ENCODE data around the gene STOML2. TPM values are rescaled to one million over a fixed set of nuclear protein-coding genes. Genes with fewer than 3 reads are reported as not detected.
A peak's percentile ranks its signal among the peaks of the same experiment; 100 is the strongest.

The STOML2 gene
- total RNA-seq, 2 experiments from 2014 or later = 162 TPM

- Mint-ChIP-seq H3K9me3 (no peaks in the 10 kb centered on the region), H3K27ac (peak overlapping the region; percentile 91), H3K4me1 (ENCODE audit: low read depth) (peaks cover 45% of the 10 kb centered on the region), H3K27me3 (no peaks in the 10 kb centered on the region), H3K36me3 (no peaks in the 10 kb centered on the region), H3K4me3 (peak overlapping the region; percentile 81)
- ChIA-PET POLR2A (interaction anchor here (1.0 to 6.6 kb wide), 4 partner anchors 11 to 43 kb away, joined by 3 to 37 read pairs (median 10); partner anchors contain the start of genes PIGO, STOML2 and VCP), CTCF (interaction anchor here (0.6 to 4.9 kb wide), 13 partner anchors 9 to 767 kb away, joined by 3 to 60 read pairs (median 4); partner anchors contain the start of genes PIGO and STOML2)
- intact Hi-C loops (cut with micrococcal nuclease) = loop anchor here (1.0 to 5.0 kb wide), 9 partner anchors 12 to 702 kb away; partner anchors contain the start of genes CREB3, HINT2, STOML2 and TLN1
- peak; percentile 64 for DNase-seq
These were observed 12.1 kb upstream of the STOML2 start for GRCh38 chr9:35114840-35115628.

DNA sequence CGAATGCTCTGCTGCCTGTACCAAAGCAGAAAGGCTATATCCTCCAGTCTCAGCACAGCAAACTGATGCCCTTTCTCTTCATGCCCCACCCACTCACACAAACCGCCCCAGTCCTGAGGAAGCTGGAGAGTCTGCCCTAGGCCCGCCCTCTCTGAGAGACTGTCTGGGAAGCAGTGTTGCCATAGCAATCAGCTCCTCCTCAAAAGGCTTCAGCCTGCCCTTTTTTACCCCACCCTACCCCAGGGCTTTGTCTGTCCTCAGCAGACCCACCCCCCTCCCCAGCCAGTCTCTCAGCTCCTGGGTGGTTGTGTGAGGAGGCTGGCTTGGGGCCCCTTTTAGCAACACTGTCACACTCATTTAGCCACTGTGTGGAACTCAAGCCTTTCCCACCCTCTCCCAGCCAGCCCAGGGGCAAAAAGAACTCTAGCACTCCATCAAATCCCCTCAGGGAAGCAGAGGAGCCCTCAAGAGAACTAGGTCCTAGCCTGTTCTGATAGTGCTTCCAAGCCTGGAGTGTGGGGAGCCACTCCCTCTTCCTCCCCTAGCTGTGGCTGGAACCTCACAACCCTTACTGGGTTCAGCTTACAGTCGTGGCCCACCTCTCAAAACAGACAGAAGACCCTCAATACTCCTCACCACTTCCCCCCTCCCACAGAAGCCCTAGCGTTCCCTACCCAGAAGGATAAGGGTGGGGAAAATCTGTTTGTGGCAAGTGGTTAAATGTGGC, 11.3 kb upstream of the STOML2 start:
- H3K27ac Mint-ChIP-seq = peak overlapping the region; percentile 91
- peak; percentile 88 for DNase-seq
- no peaks in the 10 kb centered on the region for H3K36me3 Mint-ChIP-seq
- H3K9me3 Mint-ChIP-seq = no peaks in the 10 kb centered on the region
- no peaks in the 10 kb centered on the region for H3K27me3 Mint-ChIP-seq
- ChIA-PET CTCF (interaction anchor here (0.6 to 3.1 kb wide), 8 partner anchors 18 to 440 kb away, joined by 3 to 12 read pairs (median 4); partner anchors contain the start of gene PIGO), POLR2A (interaction anchor here (0.5 to 6.6 kb wide), 6 partner anchors 11 to 1711 kb away, joined by 3 to 37 read pairs (median 3); partner anchors contain the start of genes PIGO, STOML2 and VCP)
- intact Hi-C loops (cut with micrococcal nuclease) = loop anchor here (5.0 kb wide), 4 partner anchors 447 to 703 kb away; partner anchors contain the start of genes CREB3, HINT2 and TLN1
- H3K4me1 Mint-ChIP-seq (ENCODE audit: low read depth) = peaks cover 47% of the 10 kb centered on the region
- peak overlapping the region; percentile 81 for H3K4me3 Mint-ChIP-seq

- Mint-ChIP-seq H3K4me3 (peak overlapping the region; percentile 75), H3K4me1 (ENCODE audit: low read depth) (peaks cover 47% of the 10 kb centered on the region), H3K27me3 (no peaks in the 10 kb centered on the region), H3K9me3 (no peaks in the 10 kb centered on the region), H3K27ac (peak overlapping the region; percentile 81), H3K36me3 (no peaks in the 10 kb centered on the region)
- CTCF ChIA-PET = interaction anchor here (0.9 to 3.7 kb wide), 4 partner anchors 9 to 447 kb away, joined by 3 to 26 read pairs (median 4); partner anchors contain the start of genes PIGO and STOML2
- intact Hi-C loops (cut with micrococcal nuclease) = loop anchor here (5.0 kb wide), 4 partner anchors 445 to 705 kb away; partner anchors contain the start of genes CREB3, HINT2 and TLN1
- POLR2A ChIA-PET = interaction anchor here (1.1 to 6.6 kb wide), 4 partner anchors 9 to 41 kb away, joined by 5 to 37 read pairs (median 10); partner anchors contain the start of genes FANCG, STOML2 and VCP
- peak; percentile 47 for DNase-seq
These were observed 9.5 kb upstream of the STOML2 start for GRCh38 chr9:35112257-35113020.

DNA sequence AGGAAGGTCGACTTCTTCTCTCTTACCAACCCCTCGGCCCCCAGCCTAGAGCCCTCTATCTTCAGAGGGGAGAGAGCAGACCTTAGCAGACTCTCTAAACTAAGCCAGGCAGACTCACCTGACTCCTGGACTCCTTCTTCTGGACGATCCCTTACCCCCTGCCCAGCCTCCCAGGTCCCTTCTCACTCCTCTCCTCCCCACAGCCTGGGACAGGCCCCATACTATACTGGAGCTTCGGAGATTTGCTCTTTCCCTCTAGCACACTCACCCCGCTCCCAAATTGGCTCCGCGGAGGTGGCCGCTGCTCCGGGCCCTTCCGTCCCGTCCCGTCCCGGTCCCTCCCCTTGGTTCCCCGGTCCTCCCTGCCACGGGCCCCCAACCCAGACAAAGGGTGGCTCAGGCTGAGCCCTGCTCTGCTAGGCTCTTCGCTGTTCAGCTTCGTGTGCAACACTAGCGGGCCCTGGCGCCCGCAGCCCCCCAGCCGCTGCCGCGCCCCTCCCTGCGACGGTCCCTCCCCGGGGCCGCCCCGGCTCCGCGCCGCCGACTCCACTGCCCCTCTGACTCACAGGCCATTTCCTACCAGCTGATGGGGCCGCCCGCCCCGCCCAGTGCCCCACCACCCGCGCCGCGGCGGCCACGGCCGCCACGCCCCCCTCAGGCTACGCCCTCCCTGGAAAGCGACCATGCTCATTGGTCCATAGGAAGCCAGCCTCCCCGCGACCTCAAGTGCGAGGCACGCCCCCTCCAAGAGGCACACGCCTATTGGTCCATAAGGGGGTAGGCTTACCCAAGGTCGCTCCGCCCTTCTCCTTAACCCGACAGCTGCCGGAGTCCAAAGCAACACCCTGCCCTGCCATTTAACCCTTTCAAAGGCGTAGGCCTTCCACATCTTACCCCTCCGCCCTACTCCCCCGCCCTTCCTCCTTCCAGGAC, 8.3 kb upstream of the STOML2 start:
- H3K27ac Mint-ChIP-seq = peak overlapping the region; percentile 81
- peak overlapping the region; percentile 75 for H3K4me3 Mint-ChIP-seq
- ChIA-PET CTCF (interaction anchor here (0.9 to 3.7 kb wide), 4 partner anchors 8 to 446 kb away, joined by 3 to 26 read pairs (median 4); partner anchors contain the start of genes PIGO and STOML2), POLR2A (interaction anchor here (0.6 to 6.6 kb wide), 6 partner anchors 8 to 39 kb away, joined by 4 to 37 read pairs (median 8); partner anchors contain the start of genes FANCG, PIGO, STOML2 and VCP)
- H3K36me3 Mint-ChIP-seq = no peaks in the 10 kb centered on the region
- DNase-seq = peak; percentile 98
- intact Hi-C loops (cut with micrococcal nuclease) = loop anchor here (1.0 to 5.0 kb wide), 8 partner anchors 8 to 706 kb away; partner anchors contain the start of genes CREB3, DNAJB5, HINT2 and PIGO
- H3K27me3 Mint-ChIP-seq = no peaks in the 10 kb centered on the region
- H3K9me3 Mint-ChIP-seq = no peaks in the 10 kb centered on the region
- H3K4me1 Mint-ChIP-seq (ENCODE audit: low read depth) = peaks cover 42% of the 10 kb centered on the region

- Mint-ChIP-seq H3K4me1 (ENCODE audit: low read depth) (peaks cover 37% of the 10 kb centered on the region), H3K36me3 (peaks cover 5% of the 10 kb centered on the region), H3K4me3 (peak overlapping the region; percentile 75), H3K27me3 (no peaks in the 10 kb centered on the region), H3K27ac (no peak overlapping the region), H3K9me3 (no peaks in the 10 kb centered on the region)
- ChIA-PET CTCF (interaction anchor here (3.7 kb wide), 1 partner anchor 15 kb away, joined by 26 read pairs; the partner anchor contains the start of gene PIGO), POLR2A (interaction anchor here (0.6 to 6.6 kb wide), 3 partner anchors 14 to 39 kb away, joined by 4 to 37 read pairs (median 6); partner anchors contain the start of genes PIGO and VCP)
- DNase-seq = no peak
- intact Hi-C loops (cut with micrococcal nuclease) = loop anchor here (2.0 to 5.0 kb wide), 5 partner anchors 14 to 707 kb away; partner anchors contain the start of genes CREB3, HINT2, PIGO and TLN1
These were observed 7.4 kb upstream of the STOML2 start for GRCh38 chr9:35110327-35110761.

DNA sequence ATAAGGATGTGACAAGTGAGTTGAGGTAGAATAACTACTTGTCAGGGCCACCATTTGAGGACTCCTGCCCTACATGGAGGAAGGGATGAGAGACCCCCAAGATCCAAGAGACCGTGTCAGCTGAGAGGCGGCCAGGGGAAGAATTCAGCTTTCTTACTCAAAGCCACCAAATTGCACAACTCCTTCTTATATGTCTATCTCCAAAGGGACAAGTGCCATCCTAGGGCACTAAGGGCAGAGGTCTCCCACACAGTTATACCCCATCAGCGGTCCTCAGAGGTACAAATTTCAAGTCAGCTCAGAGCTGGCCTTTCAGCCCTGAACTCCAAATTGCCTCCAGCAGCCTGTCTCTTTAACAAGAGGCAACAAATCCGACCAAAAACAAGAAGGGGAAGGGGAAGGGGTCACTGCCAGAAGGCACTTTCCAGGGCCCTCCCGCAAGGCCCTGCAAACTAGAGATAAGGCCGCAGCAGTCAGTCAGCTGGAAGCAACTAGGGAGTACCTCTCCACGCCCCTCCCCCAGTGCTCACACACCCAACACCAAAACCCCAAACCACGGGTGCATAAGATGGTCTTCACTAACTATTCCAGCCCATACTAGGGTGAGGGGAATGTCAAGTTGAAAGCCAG, 6.1 kb upstream of the STOML2 start:
- intact Hi-C loops (cut with micrococcal nuclease) = no loop called here
- DNase-seq = no peak
- Mint-ChIP-seq H3K27ac (no peak overlapping the region), H3K9me3 (no peaks in the 10 kb centered on the region), H3K4me1 (ENCODE audit: low read depth) (peaks cover 25% of the 10 kb centered on the region), H3K4me3 (no peak overlapping the region), H3K36me3 (peaks cover 5% of the 10 kb centered on the region), H3K27me3 (no peaks in the 10 kb centered on the region)
- ChIA-PET POLR2A (interaction anchor here (1.4 kb wide), 1 partner anchor 38 kb away, joined by 4 read pairs; no protein-coding TSS in a partner anchor), CTCF (interaction anchor here (1.5 to 3.7 kb wide), 2 partner anchors 14 to 36 kb away, joined by 3 to 26 read pairs; partner anchors contain the start of genes PIGO and VCP)

GRCh38 chr9:35108461-35108860, 5.5 kb upstream of the STOML2 start:
- POLR2A ChIA-PET = interaction anchor here (1.4 kb wide), 1 partner anchor 38 kb away, joined by 4 read pairs; no protein-coding TSS in a partner anchor
- H3K27me3 Mint-ChIP-seq = no peaks in the 10 kb centered on the region
- no peak overlapping the region for H3K27ac Mint-ChIP-seq
- CTCF ChIA-PET = interaction anchor here (1.2 to 1.5 kb wide), 2 partner anchors 12 to 36 kb away, joined by 3 read pairs; partner anchors contain the start of genes PIGO and VCP
- peaks cover 5% of the 10 kb centered on the region for H3K36me3 Mint-ChIP-seq
- H3K4me3 Mint-ChIP-seq = no peak overlapping the region
- peaks cover 23% of the 10 kb centered on the region for H3K4me1 Mint-ChIP-seq (ENCODE audit: low read depth)
- intact Hi-C loops (cut with micrococcal nuclease) = no loop called here
- no peak for DNase-seq
- H3K9me3 Mint-ChIP-seq = no peaks in the 10 kb centered on the region

GRCh38 chr9:35107297-35108290, 4.7 kb upstream of the STOML2 start:
- Mint-ChIP-seq H3K27ac (no peak overlapping the region), H3K36me3 (peaks cover 9% of the 10 kb centered on the region), H3K4me1 (ENCODE audit: low read depth) (peaks cover 29% of the 10 kb centered on the region), H3K27me3 (no peaks in the 10 kb centered on the region), H3K4me3 (no peak overlapping the region), H3K9me3 (no peaks in the 10 kb centered on the region)
- no peak for DNase-seq
- ChIA-PET CTCF (interaction anchor here (0.6 to 1.5 kb wide), 4 partner anchors 11 to 208 kb away, joined by 3 to 5 read pairs (median 3); partner anchors contain the start of genes PIGO and VCP), POLR2A (no interaction called here)
- intact Hi-C loops (cut with micrococcal nuclease) = no loop called here

DNA sequence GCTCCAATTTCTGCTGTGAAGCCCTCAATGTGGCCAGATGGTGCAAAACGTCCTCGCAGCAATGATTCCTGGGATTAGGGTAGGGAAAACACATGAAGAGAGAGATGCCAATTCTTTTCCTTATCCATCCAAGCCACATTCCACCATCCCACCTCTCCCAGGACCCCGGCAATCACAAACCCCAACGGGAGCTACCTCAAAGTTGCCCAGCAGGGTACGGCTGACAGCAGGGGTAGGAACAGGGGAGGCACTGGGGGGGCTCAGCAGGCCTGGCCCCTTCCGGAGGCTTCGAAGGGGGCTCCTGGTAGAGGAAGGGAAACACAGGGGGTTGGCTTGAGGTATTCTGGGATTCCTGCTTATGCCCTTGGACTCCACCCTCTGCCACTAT, 3.4 kb upstream of the STOML2 start:
- no peaks in the 10 kb centered on the region for H3K9me3 Mint-ChIP-seq
- peaks cover 15% of the 10 kb centered on the region for H3K36me3 Mint-ChIP-seq
- H3K4me3 Mint-ChIP-seq = no peak overlapping the region
- peaks cover 30% of the 10 kb centered on the region for H3K4me1 Mint-ChIP-seq (ENCODE audit: low read depth)
- POLR2A ChIA-PET = interaction anchor here (1.6 kb wide), 1 partner anchor 10 kb away, joined by 4 read pairs; the partner anchor contains the start of gene PIGO
- no peaks in the 10 kb centered on the region for H3K27me3 Mint-ChIP-seq
- no peak overlapping the region for H3K27ac Mint-ChIP-seq
- intact Hi-C loops (cut with micrococcal nuclease) = no loop called here
- CTCF ChIA-PET = interaction anchor here (1.3 kb wide), 1 partner anchor 9 kb away, joined by 3 read pairs; the partner anchor contains the start of gene ATOSB
- no peak for DNase-seq

All from activated CD4-positive, alpha-beta memory T cell treated with anti-CD3 and anti-CD28 coated beads for 36 hours (primary cell).